OCI-LY1 (cell line): Measurements from ENCODE around the gene BAG2.

Source experiments
- H2AFZ ChIP-seq: fragments of 200-600 bp; sonication (generic), shearing (Covaris generic); 2 replicates; pipeline ENCODE4 v1.6.0; 2014; ENCODE audit warnings: antibody characterized with exemption, mild to moderate bottlenecking, low read length
- H3F3A ChIP-seq: fragments of 200-600 bp; sonication (generic), shearing (Covaris generic); 2 replicates; pipeline ENCODE4 v1.6.0; 2014; ENCODE audit warnings: mild to moderate bottlenecking, antibody characterized with exemption, low read length, moderate library complexity; ENCODE audit not compliant: insufficient read depth
- H3K27ac ChIP-seq: fragments of 200-600 bp; sonication (generic); 2 replicates; pipeline ENCODE4 v1.5.1; 2014; ENCODE audit warnings: low read length, mixed run types, mild to moderate bottlenecking, low read depth; ENCODE audit not compliant: poor library complexity, severe bottlenecking
- H3K27me3 ChIP-seq: fragments of 200-600 bp; sonication (generic); 2 replicates; pipeline ENCODE4 v1.6.0; 2014; ENCODE audit warnings: antibody characterized with exemption, mild to moderate bottlenecking, low read length, moderate library complexity; ENCODE audit not compliant: insufficient read depth
- H3K36me3 ChIP-seq: fragments of 200-600 bp; sonication (generic); 2 replicates; pipeline ENCODE4 v1.6.1; 2014; ENCODE audit warnings: mild to moderate bottlenecking, antibody characterized with exemption, low read length, moderate library complexity, mixed read lengths; ENCODE audit not compliant: insufficient read depth
- H3K4me1 ChIP-seq: fragments of 200-600 bp; sonication (generic); 2 replicates; pipeline ENCODE4 v1.5.1; 2014; ENCODE audit warnings: mild to moderate bottlenecking, low read length, moderate library complexity; ENCODE audit not compliant: insufficient read depth, severe bottlenecking
- H3K4me2 ChIP-seq: fragments of 200-600 bp; sonication (generic), shearing (Covaris generic); 2 replicates; pipeline ENCODE4 v1.6.1; 2014; ENCODE audit warnings: low read length
- H3K4me3 ChIP-seq: fragments of 200-600 bp; sonication (generic); 2 replicates; pipeline ENCODE4 v1.5.1; 2014; ENCODE audit warnings: low read length, low read depth, mild to moderate bottlenecking, mixed read lengths; ENCODE audit not compliant: poor library complexity, severe bottlenecking
- H3K79me2 ChIP-seq: fragments of 200-600 bp; shearing (Covaris generic); 2 replicates; pipeline ENCODE4 v1.6.1; 2016; ENCODE audit warnings: mixed run types, low read length, mixed read lengths; ENCODE audit not compliant: insufficient read depth
- H3K9ac ChIP-seq: fragments of 200-600 bp; sonication (generic), shearing (Covaris generic); 2 replicates; pipeline ENCODE4 v1.6.1; 2014; ENCODE audit warnings: mild to moderate bottlenecking, low read length, mixed read lengths
- H3K9me2 ChIP-seq: fragments of 200-600 bp; sonication (generic), shearing (Covaris generic); 2 replicates; pipeline ENCODE4 v1.6.1; 2014; ENCODE audit warnings: low read depth, mild to moderate bottlenecking, low read length, mixed read lengths
- H3K9me3 ChIP-seq: fragments of 200-600 bp; shearing (Covaris generic); 2 replicates; pipeline ENCODE4 v1.6.1; 2014; ENCODE audit warnings: low read length, mixed read lengths
- H4K20me1 ChIP-seq: fragments of 200-600 bp; sonication (generic), shearing (Covaris generic); 2 replicates; pipeline ENCODE4 v1.6.0; 2016; ENCODE audit warnings: mild to moderate bottlenecking, low read length; ENCODE audit not compliant: insufficient read depth
- CTCF ChIP-seq: fragments of 200-600 bp; sonication (generic), shearing (Covaris generic); IDR thresholded peaks from 2 replicates; pipeline ENCODE4 v1.5.1; 2017; ENCODE audit warnings: mild to moderate bottlenecking, antibody characterized with exemption, low read length, moderate library complexity, mixed read lengths
- EZH2 ChIP-seq: fragments of 200-600 bp; sonication (generic), shearing (Covaris generic); IDR thresholded peaks from 2 replicates; pipeline ENCODE4 v1.8.0; 2017; ENCODE audit warnings: borderline replicate concordance, mixed run types, mild to moderate bottlenecking, antibody characterized with exemption, low read length, moderate library complexity, mixed read lengths

Gene BAG2

GRCh38 chr6:57130661-57131177 lies 41.4 kb upstream of the BAG2 start:
- Histone ChIP-seq H3K4me2 (no peak overlapping the region), H3K9me3 (no peaks in the 10 kb centered on the region), H3F3A (no peaks in the 10 kb centered on the region), H3K79me2 (no peaks in the 10 kb centered on the region), H3K36me3 (peaks cover 46% of the 10 kb centered on the region), H4K20me1 (no peaks in the 10 kb centered on the region), H2AFZ (no peak overlapping the region), H3K27me3 (no peaks in the 10 kb centered on the region), H3K4me1 (no peaks in the 10 kb centered on the region), H3K9me2 (no peaks in the 10 kb centered on the region), H3K4me3 (no peak overlapping the region), H3K27ac (no peak overlapping the region), H3K9ac (no peak overlapping the region)
- TF ChIP-seq CTCF = no peak
- no peak for TF ChIP-seq EZH2

- Histone ChIP-seq H3K9me3 (no peaks in the 10 kb centered on the region), H4K20me1 (no peaks in the 10 kb centered on the region), H3K27ac (no peak overlapping the region), H3K9me2 (no peaks in the 10 kb centered on the region), H3K27me3 (no peaks in the 10 kb centered on the region), H2AFZ (no peak overlapping the region), H3K9ac (no peak overlapping the region), H3K36me3 (peaks cover 58% of the 10 kb centered on the region), H3F3A (no peaks in the 10 kb centered on the region), H3K4me2 (no peak overlapping the region), H3K4me1 (no peaks in the 10 kb centered on the region), H3K79me2 (no peaks in the 10 kb centered on the region), H3K4me3 (no peak overlapping the region)
- TF ChIP-seq CTCF (no peak), EZH2 (no peak)
Observed at GRCh38 chr6:57134954-57135353, 37.2 kb upstream of the BAG2 start.

- no peaks in the 10 kb centered on the region for H3K9me3 ChIP-seq
- no peak overlapping the region for H3K27ac ChIP-seq
- no peaks in the 10 kb centered on the region for H3K9me2 ChIP-seq
- H3K79me2 ChIP-seq = no peaks in the 10 kb centered on the region
- H2AFZ ChIP-seq = no peak overlapping the region
- H3K36me3 ChIP-seq = peaks cover 51% of the 10 kb centered on the region
- no peaks in the 10 kb centered on the region for H3F3A ChIP-seq
- no peak overlapping the region for H3K9ac ChIP-seq
- H3K4me2 ChIP-seq = no peak overlapping the region
- TF ChIP-seq CTCF = no peak
- no peak for TF ChIP-seq EZH2
- no peaks in the 10 kb centered on the region for H3K27me3 ChIP-seq
- no peaks in the 10 kb centered on the region for H3K4me1 ChIP-seq
- no peak overlapping the region for H3K4me3 ChIP-seq
- no peaks in the 10 kb centered on the region for H4K20me1 ChIP-seq
Observed at GRCh38 chr6:57135885-57136284, 36.2 kb upstream of the BAG2 start.
